ENCODE measurements around the gene SHMT2. TPM values are rescaled to one million over a fixed set of nuclear protein-coding genes. Genes with fewer than 3 reads are reported as not detected.

Gene SHMT2
- total and polyA plus RNA-seq, 2 of the 13 experiments (the other 11 are each of a cell fraction or from before 2014, with no cell fraction given), result 181 to 393 TPM

DNA sequence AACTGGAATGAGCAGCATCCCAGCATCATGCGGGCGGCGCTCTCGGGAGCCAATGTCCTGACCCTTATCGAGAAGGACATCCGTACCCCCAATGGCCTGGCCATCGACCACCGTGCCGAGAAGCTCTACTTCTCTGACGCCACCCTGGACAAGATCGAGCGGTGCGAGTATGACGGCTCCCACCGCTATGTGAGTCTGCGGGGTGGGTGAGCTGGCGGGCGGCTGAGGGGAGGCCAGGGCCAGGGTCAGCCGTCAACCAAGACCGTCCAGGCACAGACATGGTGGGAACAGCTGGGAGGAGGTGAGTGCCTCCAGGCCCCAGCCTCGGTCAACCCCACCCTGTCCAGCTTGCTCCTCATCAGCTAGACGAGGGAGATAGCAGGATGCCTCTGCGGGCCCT is 38.7 kb upstream of the SHMT2 start:
- Histone ChIP-seq H2AFZ (ENCODE audit: low read length) (no peak overlapping the region), H4K20me1 (ENCODE audit: insufficient read depth, low read length) (no peaks in the 10 kb centered on the region), H3K27ac (ENCODE audit: extremely low read length, insufficient read depth, low read length) (no peak overlapping the region), H3K4me2 (ENCODE audit: low read depth, low read length) (no peak overlapping the region), H3K9ac (ENCODE audit: insufficient read depth, low read depth, low read length) (no peak overlapping the region), H3K4me1 (ENCODE audit: insufficient read depth, low read length) (no peaks in the 10 kb centered on the region), H3K27me3 (ENCODE audit: control insufficient read depth in 1 of 2, insufficient read depth in 2 of 2, low read length in 2 of 2) (no peaks in the 10 kb centered on the region; a peak in 1 of 5 replicates), H3K79me2 (ENCODE audit: insufficient read depth, low read length) (no peaks in the 10 kb centered on the region), H3K4me3 (replicated peaks in 1 of 3; ENCODE audit: insufficient read depth in 1 of 3, low read depth in 2 of 3, low read length in 3 of 3) (no peak overlapping the region), H3K36me3 (replicated peaks in 1 of 2; ENCODE audit: control insufficient read depth in 1 of 2, insufficient read depth in 2 of 2, low read length in 2 of 2) (peaks cover 79 to 98% of the 10 kb centered on the region in 2 experiments), H3K9me3 (ENCODE audit: low read length) (no peaks in the 10 kb centered on the region)
- no TSS peak for BruUV-seq (replicated peaks)
- no peak for FAIRE-seq
- POLR2A ChIA-PET, result interaction anchor here (1.1 kb wide), 1 partner anchor 63 kb away, joined by 3 read pairs; no protein-coding TSS in a partner anchor
- ATAC-seq, result no peak
- 97% methylated on average over 19 of the region's 23 CpGs for WGBS (ENCODE audit: low lambda C conversion rate)
- no peak for DNase-seq (ENCODE audit: low spot score)
- TF ChIP-seq, protein P1, sequence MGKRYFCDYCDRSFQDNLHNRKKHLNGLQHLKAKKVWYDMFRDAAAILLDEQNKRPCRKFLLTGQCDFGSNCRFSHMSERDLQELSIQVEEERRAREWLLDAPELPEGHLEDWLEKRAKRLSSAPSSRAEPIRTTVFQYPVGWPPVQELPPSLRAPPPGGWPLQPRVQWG (CRISPR knock-in tag; IDR thresholded peaks at IDR 0.05; ENCODE audit: borderline replicate concordance, low read depth), result no peak
- no peak for TF ChIP-seq IKZF1 (IDR thresholded peaks at IDR 0.05)
- no peak for TF ChIP-seq MTF2 (CRISPR knock-in tag; IDR thresholded peaks at IDR 0.05; ENCODE audit: borderline replicate concordance)
- TF ChIP-seq AKAP8 (CRISPR knock-in tag; IDR thresholded peaks at IDR 0.05), result no peak
- no peak for TF ChIP-seq CBX5 (CRISPR knock-in tag; IDR thresholded peaks at IDR 0.05; ENCODE audit: borderline replicate concordance)
- TF ChIP-seq, protein P2, sequence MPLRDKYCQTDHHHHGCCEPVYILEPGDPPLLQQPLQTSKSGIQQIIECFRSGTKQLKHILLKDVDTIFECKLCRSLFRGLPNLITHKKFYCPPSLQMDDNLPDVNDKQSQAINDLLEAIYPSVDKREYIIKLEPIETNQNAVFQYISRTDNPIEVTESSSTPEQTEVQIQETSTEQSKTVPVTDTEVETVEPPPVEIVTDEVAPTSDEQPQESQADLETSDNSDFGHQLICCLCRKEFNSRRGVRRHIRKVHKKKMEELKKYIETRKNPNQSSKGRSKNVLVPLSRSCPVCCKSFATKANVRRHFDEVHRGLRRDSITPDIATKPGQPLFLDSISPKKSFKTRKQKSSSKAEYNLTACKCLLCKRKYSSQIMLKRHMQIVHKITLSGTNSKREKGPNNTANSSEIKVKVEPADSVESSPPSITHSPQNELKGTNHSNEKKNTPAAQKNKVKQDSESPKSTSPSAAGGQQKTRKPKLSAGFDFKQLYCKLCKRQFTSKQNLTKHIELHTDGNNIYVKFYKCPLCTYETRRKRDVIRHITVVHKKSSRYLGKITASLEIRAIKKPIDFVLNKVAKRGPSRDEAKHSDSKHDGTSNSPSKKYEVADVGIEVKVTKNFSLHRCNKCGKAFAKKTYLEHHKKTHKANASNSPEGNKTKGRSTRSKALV (CRISPR knock-in tag; IDR thresholded peaks at IDR 0.05), result no peak
- TF ChIP-seq PCBP1 (IDR thresholded peaks at IDR 0.05; ENCODE audit: borderline replicate concordance, low read depth, low read length), result no peak
- TF ChIP-seq HNRNPLL (IDR thresholded peaks at IDR 0.05; ENCODE audit: low read depth, low read length, poor library complexity, severe bottlenecking), result peak; percentile 2
- TF ChIP-seq AGO2 (optimal IDR thresholded peaks at IDR 0.05; ENCODE audit: low read depth, low read length), result peak; percentile 82
- TF ChIP-seq, protein P3, sequence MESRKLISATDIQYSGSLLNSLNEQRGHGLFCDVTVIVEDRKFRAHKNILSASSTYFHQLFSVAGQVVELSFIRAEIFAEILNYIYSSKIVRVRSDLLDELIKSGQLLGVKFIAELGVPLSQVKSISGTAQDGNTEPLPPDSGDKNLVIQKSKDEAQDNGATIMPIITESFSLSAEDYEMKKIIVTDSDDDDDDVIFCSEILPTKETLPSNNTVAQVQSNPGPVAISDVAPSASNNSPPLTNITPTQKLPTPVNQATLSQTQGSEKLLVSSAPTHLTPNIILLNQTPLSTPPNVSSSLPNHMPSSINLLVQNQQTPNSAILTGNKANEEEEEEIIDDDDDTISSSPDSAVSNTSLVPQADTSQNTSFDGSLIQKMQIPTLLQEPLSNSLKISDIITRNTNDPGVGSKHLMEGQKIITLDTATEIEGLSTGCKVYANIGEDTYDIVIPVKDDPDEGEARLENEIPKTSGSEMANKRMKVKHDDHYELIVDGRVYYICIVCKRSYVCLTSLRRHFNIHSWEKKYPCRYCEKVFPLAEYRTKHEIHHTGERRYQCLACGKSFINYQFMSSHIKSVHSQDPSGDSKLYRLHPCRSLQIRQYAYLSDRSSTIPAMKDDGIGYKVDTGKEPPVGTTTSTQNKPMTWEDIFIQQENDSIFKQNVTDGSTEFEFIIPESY (CRISPR knock-in tag; IDR thresholded peaks at IDR 0.05), result 0 out of 2 replicates have a peak, but pooled peaks have one; percentile 8
- CTCF ChIA-PET (ENCODE audit: low intra/inter-chr PET ratio, low total read pairs), result no interaction called here
- intact Hi-C loops (cut with micrococcal nuclease; ENCODE audit: unreplicated experiment) (no loop called here), in situ Hi-C loops (cut with HindIII; ENCODE audit: extremely low pct_ligation_motif_present, low pct_unique_long_range_greater_than_20kb) (no loop called here)

Data from HepG2 (cell line).